HL-60 (cell line): ENCODE results near the gene ADAM11.

ENCODE experiments used
- DNase-seq, 2 experiments: peaks; one replicate each; pipeline ENCODE4 v3.0.0-alpha.2; 2010 to 2020; ENCODE audit warnings: low read depth in 1 of 2, low spot score in 1 of 2
- H3K27ac ChIP-seq: fragments of 250-450 bp; sonication (Bioruptor Pico); replicated peaks from 2 replicates; pipeline ENCODE4 v1.5.1; 2020; ENCODE audit warnings: mild to moderate bottlenecking, moderate library complexity
- H3K27me3 ChIP-seq: fragments of 250-450 bp; sonication (Bioruptor Pico); 2 replicates; pipeline ENCODE4 v1.5.1; 2021; ENCODE audit warnings: mild to moderate bottlenecking, moderate library complexity; ENCODE audit not compliant: insufficient read depth, poor library complexity, severe bottlenecking
- H3K4me3 ChIP-seq: replicated peaks from 2 replicates; pipeline ENCODE4 v1.5.1; 2011; ENCODE audit warnings: mild to moderate bottlenecking, control low read depth, low read length; ENCODE audit not compliant: insufficient read depth
- GABPA ChIP-seq: IDR thresholded peaks from 2 replicates; pipeline ENCODE4 v1.6.1; 2012; ENCODE audit warnings: low read depth
- POLR2AphosphoS5 ChIP-seq: IDR thresholded peaks from 2 replicates; pipeline ENCODE4 v1.6.1; 2012; ENCODE audit warnings: low read depth
- SPI1 ChIP-seq: IDR thresholded peaks from 2 replicates; pipeline ENCODE4 v1.6.1; 2012; ENCODE audit warnings: low read depth, mild to moderate bottlenecking, borderline replicate concordance
- TF ChIP-seq, protein P1 (sequence below): IDR thresholded peaks from 2 replicates; pipeline ENCODE4 v1.6.1; 2012; ENCODE audit warnings: low read depth; ENCODE audit not compliant: insufficient replicate concordance
- TF ChIP-seq, protein P2 (sequence below): IDR thresholded peaks from one replicate; pipeline ENCODE4 v1.5.1; 2011; ENCODE audit warnings: low read length, control low read depth, inconsistent platforms; ENCODE audit not compliant: insufficient read depth

The ADAM11 gene

DNA sequence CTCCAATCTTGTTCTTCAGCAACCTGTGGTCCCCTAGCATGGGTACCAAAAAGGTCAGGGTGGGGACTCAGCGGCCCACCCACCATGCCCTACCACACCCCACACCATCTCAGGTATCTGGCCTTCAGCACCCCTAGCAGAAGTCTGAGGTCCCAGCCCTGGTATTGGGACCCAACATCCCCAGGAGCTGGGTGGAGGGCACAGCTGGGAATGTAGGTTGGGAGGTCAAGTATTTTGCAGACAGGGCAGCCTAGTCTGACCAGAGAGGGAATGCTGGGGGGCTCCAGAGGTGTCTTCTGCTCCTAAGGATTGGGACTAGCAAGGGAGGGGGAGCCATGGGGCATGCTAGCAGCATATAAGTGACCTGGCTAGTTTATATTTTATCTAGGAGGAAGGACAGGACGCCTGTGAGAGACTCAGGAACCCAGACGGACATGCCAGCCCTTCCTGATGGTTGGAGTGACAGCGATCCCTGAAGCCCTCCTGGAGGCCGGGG lies 822 bp upstream of the ADAM11 start:
- Histone ChIP-seq H3K27me3 (peaks cover 23% of the 10 kb centered on the region), H3K4me3 (no peak overlapping the region), H3K27ac (no peak overlapping the region)
- TF ChIP-seq GABPA (no peak), POLR2AphosphoS5 (no peak), SPI1 (no peak)
- TF ChIP-seq, protein P1, sequence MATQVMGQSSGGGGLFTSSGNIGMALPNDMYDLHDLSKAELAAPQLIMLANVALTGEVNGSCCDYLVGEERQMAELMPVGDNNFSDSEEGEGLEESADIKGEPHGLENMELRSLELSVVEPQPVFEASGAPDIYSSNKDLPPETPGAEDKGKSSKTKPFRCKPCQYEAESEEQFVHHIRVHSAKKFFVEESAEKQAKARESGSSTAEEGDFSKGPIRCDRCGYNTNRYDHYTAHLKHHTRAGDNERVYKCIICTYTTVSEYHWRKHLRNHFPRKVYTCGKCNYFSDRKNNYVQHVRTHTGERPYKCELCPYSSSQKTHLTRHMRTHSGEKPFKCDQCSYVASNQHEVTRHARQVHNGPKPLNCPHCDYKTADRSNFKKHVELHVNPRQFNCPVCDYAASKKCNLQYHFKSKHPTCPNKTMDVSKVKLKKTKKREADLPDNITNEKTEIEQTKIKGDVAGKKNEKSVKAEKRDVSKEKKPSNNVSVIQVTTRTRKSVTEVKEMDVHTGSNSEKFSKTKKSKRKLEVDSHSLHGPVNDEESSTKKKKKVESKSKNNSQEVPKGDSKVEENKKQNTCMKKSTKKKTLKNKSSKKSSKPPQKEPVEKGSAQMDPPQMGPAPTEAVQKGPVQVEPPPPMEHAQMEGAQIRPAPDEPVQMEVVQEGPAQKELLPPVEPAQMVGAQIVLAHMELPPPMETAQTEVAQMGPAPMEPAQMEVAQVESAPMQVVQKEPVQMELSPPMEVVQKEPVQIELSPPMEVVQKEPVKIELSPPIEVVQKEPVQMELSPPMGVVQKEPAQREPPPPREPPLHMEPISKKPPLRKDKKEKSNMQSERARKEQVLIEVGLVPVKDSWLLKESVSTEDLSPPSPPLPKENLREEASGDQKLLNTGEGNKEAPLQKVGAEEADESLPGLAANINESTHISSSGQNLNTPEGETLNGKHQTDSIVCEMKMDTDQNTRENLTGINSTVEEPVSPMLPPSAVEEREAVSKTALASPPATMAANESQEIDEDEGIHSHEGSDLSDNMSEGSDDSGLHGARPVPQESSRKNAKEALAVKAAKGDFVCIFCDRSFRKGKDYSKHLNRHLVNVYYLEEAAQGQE: no peak
- TF ChIP-seq, protein P2, sequence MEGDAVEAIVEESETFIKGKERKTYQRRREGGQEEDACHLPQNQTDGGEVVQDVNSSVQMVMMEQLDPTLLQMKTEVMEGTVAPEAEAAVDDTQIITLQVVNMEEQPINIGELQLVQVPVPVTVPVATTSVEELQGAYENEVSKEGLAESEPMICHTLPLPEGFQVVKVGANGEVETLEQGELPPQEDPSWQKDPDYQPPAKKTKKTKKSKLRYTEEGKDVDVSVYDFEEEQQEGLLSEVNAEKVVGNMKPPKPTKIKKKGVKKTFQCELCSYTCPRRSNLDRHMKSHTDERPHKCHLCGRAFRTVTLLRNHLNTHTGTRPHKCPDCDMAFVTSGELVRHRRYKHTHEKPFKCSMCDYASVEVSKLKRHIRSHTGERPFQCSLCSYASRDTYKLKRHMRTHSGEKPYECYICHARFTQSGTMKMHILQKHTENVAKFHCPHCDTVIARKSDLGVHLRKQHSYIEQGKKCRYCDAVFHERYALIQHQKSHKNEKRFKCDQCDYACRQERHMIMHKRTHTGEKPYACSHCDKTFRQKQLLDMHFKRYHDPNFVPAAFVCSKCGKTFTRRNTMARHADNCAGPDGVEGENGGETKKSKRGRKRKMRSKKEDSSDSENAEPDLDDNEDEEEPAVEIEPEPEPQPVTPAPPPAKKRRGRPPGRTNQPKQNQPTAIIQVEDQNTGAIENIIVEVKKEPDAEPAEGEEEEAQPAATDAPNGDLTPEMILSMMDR: no peak
- DNase-seq: no peak

DNA sequence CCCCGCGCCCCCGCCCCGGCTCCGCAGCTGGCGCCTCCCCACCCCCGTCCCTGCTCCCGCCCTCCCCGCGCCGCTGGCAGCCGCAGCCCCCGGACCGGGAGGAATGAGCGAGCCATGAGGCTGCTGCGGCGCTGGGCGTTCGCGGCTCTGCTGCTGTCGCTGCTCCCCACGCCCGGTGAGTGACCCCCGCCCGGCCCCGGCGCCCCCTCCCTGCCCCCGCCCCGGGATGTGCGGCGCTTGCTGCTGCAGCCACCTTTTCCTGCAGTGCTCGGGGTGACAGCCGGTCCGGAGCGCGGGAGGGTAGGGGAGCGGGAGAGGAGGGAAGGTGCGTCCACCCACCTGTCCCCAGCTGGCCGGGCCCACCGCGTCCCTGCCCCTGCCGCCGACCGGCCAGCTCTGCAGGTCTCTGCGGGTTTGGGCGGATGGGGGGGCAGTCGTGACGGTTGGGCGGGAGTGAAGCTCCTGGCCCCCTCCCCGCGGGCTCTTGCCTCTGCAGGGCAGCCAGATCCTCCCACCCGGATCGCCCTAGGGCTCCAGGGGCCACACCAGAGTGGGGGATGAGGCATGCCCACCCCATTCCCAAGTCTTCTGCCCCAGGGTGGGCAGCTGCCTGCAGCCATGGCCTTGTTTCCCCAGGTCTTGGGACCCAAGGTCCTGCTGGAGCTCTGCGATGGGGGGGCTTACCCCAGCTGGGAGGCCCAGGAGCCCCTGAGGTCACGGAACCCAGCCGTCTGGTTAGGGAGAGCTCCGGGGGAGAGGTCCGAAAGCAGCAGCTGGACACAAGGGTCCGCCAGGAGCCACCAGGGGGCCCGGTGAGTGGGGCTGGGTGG lies 513 bp downstream of the ADAM11 start:
- Histone ChIP-seq H3K27ac (no peak overlapping the region), H3K27me3 (peaks cover 23% of the 10 kb centered on the region), H3K4me3 (peak overlapping the region; percentile 34)
- TF ChIP-seq, protein P1: no peak
- no peak for DNase-seq

DNA sequence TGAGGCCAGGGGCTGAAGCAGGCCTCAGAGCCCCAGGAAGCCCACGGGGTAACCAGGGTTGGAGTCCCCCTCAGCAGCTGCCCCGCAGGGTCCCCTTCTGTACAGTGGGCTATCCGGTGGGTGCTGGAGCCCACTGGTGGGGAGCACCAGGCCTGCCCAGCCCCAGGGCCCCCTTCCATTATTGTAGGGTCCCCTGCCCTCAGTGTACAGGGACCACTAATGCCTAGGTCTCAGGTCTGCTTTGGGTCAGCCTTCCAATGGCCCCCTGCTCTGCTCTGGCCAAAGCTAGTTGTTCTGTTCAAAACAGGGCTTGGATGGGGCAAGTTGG lies 1.1 kb downstream of the ADAM11 start:
- no peak overlapping the region for H3K27ac ChIP-seq
- no peak for DNase-seq
- TF ChIP-seq GABPA (no peak), SPI1 (no peak), POLR2AphosphoS5 (no peak)
- TF ChIP-seq, protein P1: no peak
- TF ChIP-seq, protein P2: no peak
- peaks cover 23% of the 10 kb centered on the region for H3K27me3 ChIP-seq
- no peak overlapping the region for H3K4me3 ChIP-seq
